ENCODE results near the gene PNMA6F.
"Not testable (repeated sequence)": the region's sequence is repeated elsewhere in the genome, so short reads cannot be mapped to it uniquely, and the experiment has no call there.

The PNMA6F gene

DNA sequence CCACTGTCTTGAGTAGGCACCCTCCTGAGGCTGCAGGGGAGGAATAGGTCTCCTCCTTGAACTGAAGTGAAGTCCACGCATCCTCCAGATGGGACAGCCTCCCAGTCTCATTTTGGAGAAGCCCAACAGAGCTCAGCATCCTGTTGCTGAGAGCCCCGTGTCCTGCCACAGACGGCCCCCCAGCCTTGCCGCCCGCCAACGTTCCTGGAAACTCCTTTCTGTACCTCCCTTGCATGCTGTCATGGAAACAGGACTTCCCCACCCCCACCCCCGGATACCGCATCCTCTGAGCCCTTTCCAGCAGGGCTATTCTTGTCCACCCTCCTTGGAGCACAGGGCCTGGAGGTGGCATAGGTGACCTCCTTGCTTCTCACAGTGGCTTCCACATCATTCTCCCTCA lies 37.6 kb downstream of the PNMA6F start:
- H3K79me2 ChIP-seq (ENCODE audit: control insufficient read depth, low read length); H3F3A ChIP-seq (ENCODE audit: control insufficient read depth, insufficient read depth); H4K20me1 ChIP-seq (ENCODE audit: control insufficient read depth, insufficient read depth, low read depth, low read length); H3K4me3 ChIP-seq (ENCODE audit: low read length); H3K4me1 ChIP-seq (ENCODE audit: control insufficient read depth, low read length); H3K4me2 ChIP-seq (ENCODE audit: low read length); H3K9me3 ChIP-seq (ENCODE audit: control insufficient read depth, insufficient read depth, low read length); H3K36me3 ChIP-seq (ENCODE audit: control insufficient read depth, low read length); H3K27me3 ChIP-seq (ENCODE audit: control insufficient read depth, low read length); H3K27ac ChIP-seq (ENCODE audit: low read depth, low read length); H3K9me2 ChIP-seq (replicated peaks; ENCODE audit: control insufficient read depth, low read length): not testable (repeated sequence)

GRCh38 chrX:153281784-153282183 lies 39.8 kb downstream of the PNMA6F start:
- not testable (repeated sequence) for H3K36me3 ChIP-seq (ENCODE audit: control insufficient read depth, low read length); H3K27me3 ChIP-seq (ENCODE audit: control insufficient read depth, low read length); H4K20me1 ChIP-seq (ENCODE audit: control insufficient read depth, insufficient read depth, low read depth, low read length); H3K9me3 ChIP-seq (ENCODE audit: control insufficient read depth, insufficient read depth, low read length); H3F3A ChIP-seq (ENCODE audit: control insufficient read depth, insufficient read depth); H3K4me2 ChIP-seq (ENCODE audit: low read length); H3K4me1 ChIP-seq (ENCODE audit: control insufficient read depth, low read length); H3K4me3 ChIP-seq (ENCODE audit: low read length); H3K9me2 ChIP-seq (replicated peaks; ENCODE audit: control insufficient read depth, low read length); H3K79me2 ChIP-seq (ENCODE audit: control insufficient read depth, low read length); H3K27ac ChIP-seq (ENCODE audit: low read depth, low read length)

DNA sequence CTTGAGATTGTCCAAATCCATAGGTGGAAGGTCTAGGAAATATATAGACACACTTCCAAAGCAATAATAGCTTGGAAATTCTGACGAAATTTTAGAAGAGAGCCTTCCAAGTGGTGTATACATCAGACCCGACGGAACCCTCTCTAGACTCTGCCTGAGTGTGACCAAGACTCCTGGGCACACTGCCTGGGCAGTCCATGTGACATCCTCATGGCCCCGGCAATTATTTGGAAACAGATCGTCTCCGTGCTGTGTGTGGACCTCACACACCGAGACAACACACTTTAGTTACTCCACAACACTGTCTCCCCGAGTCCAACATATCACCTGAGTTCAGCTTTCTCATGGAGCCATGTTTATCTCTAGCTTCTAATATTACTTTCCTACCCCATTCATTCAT lies 42.3 kb downstream of the PNMA6F start:
- H3K9me3 ChIP-seq (ENCODE audit: control insufficient read depth, insufficient read depth, low read length); H3K9me2 ChIP-seq (replicated peaks; ENCODE audit: control insufficient read depth, low read length); H3F3A ChIP-seq (ENCODE audit: control insufficient read depth, insufficient read depth): not testable (repeated sequence)

GRCh38 chrX:153276049-153276448 lies 45.5 kb downstream of the PNMA6F start:
- H3K4me1 ChIP-seq (ENCODE audit: control insufficient read depth, low read length); H3K4me3 ChIP-seq (ENCODE audit: low read length); H3K36me3 ChIP-seq (ENCODE audit: control insufficient read depth, low read length); H3K79me2 ChIP-seq (ENCODE audit: control insufficient read depth, low read length); H3K27me3 ChIP-seq (ENCODE audit: control insufficient read depth, low read length); H3K4me2 ChIP-seq (ENCODE audit: low read length); H3F3A ChIP-seq (ENCODE audit: control insufficient read depth, insufficient read depth); H3K9me3 ChIP-seq (ENCODE audit: control insufficient read depth, insufficient read depth, low read length); H3K27ac ChIP-seq (ENCODE audit: low read depth, low read length); H3K9me2 ChIP-seq (replicated peaks; ENCODE audit: control insufficient read depth, low read length); H4K20me1 ChIP-seq (ENCODE audit: control insufficient read depth, insufficient read depth, low read depth, low read length): not testable (repeated sequence)

More for the DNA sequence above, 42.3 kb downstream of the PNMA6F start:
- not testable (repeated sequence) for H3K79me2 ChIP-seq (ENCODE audit: control insufficient read depth, low read length); H3K4me2 ChIP-seq (ENCODE audit: low read length); H4K20me1 ChIP-seq (ENCODE audit: control insufficient read depth, insufficient read depth, low read depth, low read length); H3K36me3 ChIP-seq (ENCODE audit: control insufficient read depth, low read length); H3K27me3 ChIP-seq (ENCODE audit: control insufficient read depth, low read length); H3K27ac ChIP-seq (ENCODE audit: low read depth, low read length); H3K4me3 ChIP-seq (ENCODE audit: low read length); H3K4me1 ChIP-seq (ENCODE audit: control insufficient read depth, low read length)

DNA sequence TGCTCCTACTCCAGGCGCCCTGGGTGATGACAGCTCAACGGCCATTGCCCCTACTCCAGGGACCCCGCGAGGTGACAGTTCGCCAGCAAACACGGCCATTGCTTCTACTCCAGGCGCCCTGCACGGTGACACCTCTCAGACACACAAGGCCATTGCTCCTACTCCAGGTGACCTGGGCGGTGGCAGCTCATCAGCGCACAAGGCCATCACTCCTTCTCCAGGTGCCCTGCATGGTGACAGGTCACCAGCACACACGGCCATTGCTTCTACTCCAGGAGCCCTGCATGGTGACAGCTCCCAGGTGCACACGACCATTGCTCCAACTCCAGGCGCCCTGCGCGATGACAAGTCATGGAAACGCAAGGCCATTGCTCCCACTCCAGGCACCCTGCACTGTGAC lies 46.1 kb downstream of the PNMA6F start:
- not testable (repeated sequence) for H3K79me2 ChIP-seq (ENCODE audit: control insufficient read depth, low read length); H3K4me3 ChIP-seq (ENCODE audit: low read length); H3K4me1 ChIP-seq (ENCODE audit: control insufficient read depth, low read length); H3K27me3 ChIP-seq (ENCODE audit: control insufficient read depth, low read length); H3K36me3 ChIP-seq (ENCODE audit: control insufficient read depth, low read length); H3K9me3 ChIP-seq (ENCODE audit: control insufficient read depth, insufficient read depth, low read length); H3F3A ChIP-seq (ENCODE audit: control insufficient read depth, insufficient read depth); H3K4me2 ChIP-seq (ENCODE audit: low read length); H3K9me2 ChIP-seq (replicated peaks; ENCODE audit: control insufficient read depth, low read length); H4K20me1 ChIP-seq (ENCODE audit: control insufficient read depth, insufficient read depth, low read depth, low read length); H3K27ac ChIP-seq (ENCODE audit: low read depth, low read length)

GRCh38 chrX:153272584-153272983 lies 49.0 kb downstream of the PNMA6F start:
- H3K9me2 ChIP-seq (replicated peaks; ENCODE audit: control insufficient read depth, low read length); H3K27me3 ChIP-seq (ENCODE audit: control insufficient read depth, low read length): not testable (repeated sequence)

GRCh38 chrX:153272070-153272469 lies 49.5 kb downstream of the PNMA6F start:
- H3K27me3 ChIP-seq (ENCODE audit: control insufficient read depth, low read length); H3K27ac ChIP-seq (ENCODE audit: low read depth, low read length); H3K9me2 ChIP-seq (replicated peaks; ENCODE audit: control insufficient read depth, low read length); H3K79me2 ChIP-seq (ENCODE audit: control insufficient read depth, low read length); H3K4me2 ChIP-seq (ENCODE audit: low read length); H3F3A ChIP-seq (ENCODE audit: control insufficient read depth, insufficient read depth); H3K4me3 ChIP-seq (ENCODE audit: low read length); H3K36me3 ChIP-seq (ENCODE audit: control insufficient read depth, low read length); H3K4me1 ChIP-seq (ENCODE audit: control insufficient read depth, low read length); H3K9me3 ChIP-seq (ENCODE audit: control insufficient read depth, insufficient read depth, low read length); H4K20me1 ChIP-seq (ENCODE audit: control insufficient read depth, insufficient read depth, low read depth, low read length): not testable (repeated sequence)

More at GRCh38 chrX:153272584-153272983, 49.0 kb downstream of the PNMA6F start:
- H4K20me1 ChIP-seq (ENCODE audit: control insufficient read depth, insufficient read depth, low read depth, low read length); H3K4me1 ChIP-seq (ENCODE audit: control insufficient read depth, low read length); H3K36me3 ChIP-seq (ENCODE audit: control insufficient read depth, low read length); H3K9me3 ChIP-seq (ENCODE audit: control insufficient read depth, insufficient read depth, low read length); H3F3A ChIP-seq (ENCODE audit: control insufficient read depth, insufficient read depth); H3K27ac ChIP-seq (ENCODE audit: low read depth, low read length); H3K4me2 ChIP-seq (ENCODE audit: low read length); H3K79me2 ChIP-seq (ENCODE audit: control insufficient read depth, low read length); H3K4me3 ChIP-seq (ENCODE audit: low read length): not testable (repeated sequence)
